IMR-90 (cell line): ENCODE data around the gene SCGB1C2. TPM values are rescaled to one million over a fixed set of nuclear protein-coding genes. Genes with fewer than 3 reads are reported as not detected.

Experiments
- ATAC-seq: fragments of 200-7000 bp; cut with Tn5 transposase; 2 replicates; pipeline ENCODE4 v1.9.1; 2020; ENCODE audit warnings: low read depth, mild to moderate bottlenecking, moderate library complexity
- BruUV-seq: library from RNA; stranded (reverse); fragments of 400-500 nt; replicated peaks from 2 replicates; lab custom pipeline; 2021; lab: Mats Ljungman, UMichigan
- CTCF ChIA-PET: fragments of 300-600 bp; formaldehyde crosslinking; extraction: SDS; loops from one replicate; lab custom pipeline; 2021; ENCODE audit warnings: antibody characterized with exemption; lab: Yijun Ruan, JAX
- POLR2A ChIA-PET: fragments of 300-600 bp; sonication (Branson Sonifier 250); formaldehyde crosslinking; loops from one replicate; lab custom pipeline; 2022; ENCODE audit warnings: antibody characterized with exemption; ENCODE audit not compliant: unreplicated experiment; lab: Charles Lee
- DNase-seq: peaks from one replicate; pipeline ENCODE4 v3.0.0; 2013
- H2AFZ ChIP-seq: replicated peaks from 2 replicates; pipeline ENCODE3; 2013; ENCODE audit warnings: low read length, mild to moderate bottlenecking; ENCODE audit not compliant: poor library complexity
- H2AK5ac ChIP-seq: 2 replicates; pipeline ENCODE4 v1.6.1; 2013; ENCODE audit warnings: low read depth, low read length, inconsistent platforms
- H2AK9ac ChIP-seq: replicated peaks from 2 replicates; pipeline ENCODE3; 2013; ENCODE audit warnings: mild to moderate bottlenecking, low read depth, low read length, moderate library complexity; ENCODE audit not compliant: poor library complexity
- H2BK120ac ChIP-seq: 2 replicates; pipeline ENCODE4 v1.6.1; 2013; ENCODE audit warnings: low read depth, low read length, inconsistent platforms
- H2BK15ac ChIP-seq: 3 replicates; pipeline ENCODE4 v1.6.1; 2013; ENCODE audit warnings: low read depth, low read length, inconsistent platforms
- H2BK20ac ChIP-seq: 2 replicates; pipeline ENCODE4 v1.6.1; 2013; ENCODE audit warnings: low read depth, mild to moderate bottlenecking, inconsistent platforms, low read length, moderate library complexity
- H2BK5ac ChIP-seq: 2 replicates; pipeline ENCODE4 v1.6.1; 2013; ENCODE audit warnings: mild to moderate bottlenecking, low read depth, low read length, inconsistent platforms; ENCODE audit not compliant: poor library complexity, severe bottlenecking
- H3K14ac ChIP-seq: replicated peaks from 2 replicates; pipeline ENCODE4 v1.6.1; 2013; ENCODE audit warnings: low read depth, low read length, inconsistent platforms
- H3K18ac ChIP-seq: 2 replicates; pipeline ENCODE4 v1.6.1; 2013; ENCODE audit warnings: low read depth, low read length, control low read depth
- H3K23ac ChIP-seq: 2 replicates; pipeline ENCODE4 v1.6.1; 2013; ENCODE audit warnings: low read depth, low read length, inconsistent platforms
- H3K27ac ChIP-seq: 2 replicates; pipeline ENCODE4 v1.5.1; 2013; ENCODE audit warnings: mild to moderate bottlenecking, control low read depth, low read length; ENCODE audit not compliant: insufficient read depth
- H3K27me3 ChIP-seq: 2 replicates; pipeline ENCODE4 v1.6.1; 2013; ENCODE audit warnings: low read length; ENCODE audit not compliant: control insufficient read depth, insufficient read depth
- H3K36me3 ChIP-seq: 2 replicates; pipeline ENCODE4 v1.6.1; 2013; ENCODE audit warnings: low read length, mixed read lengths; ENCODE audit not compliant: control insufficient read depth, insufficient read depth
- H3K4ac ChIP-seq: 2 replicates; pipeline ENCODE4 v1.6.1; 2013; ENCODE audit warnings: low read depth, low read length, inconsistent platforms
- H3K4me1 ChIP-seq: 2 replicates; pipeline ENCODE4 v1.6.1; 2013; ENCODE audit warnings: low read length, mixed read lengths; ENCODE audit not compliant: control insufficient read depth, insufficient read depth
- H3K4me2 ChIP-seq: 2 replicates; pipeline ENCODE4 v1.6.1; 2013; ENCODE audit warnings: low read depth, mild to moderate bottlenecking, control low read depth, low read length, moderate library complexity
- H3K4me3 ChIP-seq: 2 replicates; pipeline ENCODE4 v1.5.1; 2013; ENCODE audit warnings: low read depth, mild to moderate bottlenecking, control low read depth, low read length, moderate library complexity; ENCODE audit not compliant: insufficient read depth
- H3K56ac ChIP-seq: 2 replicates; pipeline ENCODE4 v1.6.1; 2013; ENCODE audit warnings: low read length, inconsistent platforms; ENCODE audit not compliant: insufficient read depth; ENCODE audit errors: extremely low read depth
- H3K79me1 ChIP-seq, 2 experiments: 2 replicates each; pipeline ENCODE4 v1.6.1; 2013; ENCODE audit warnings: low read length in 2 of 2, inconsistent platforms in 1 of 2, low read depth in 1 of 2
- H3K9ac ChIP-seq: 2 replicates; pipeline ENCODE4 v1.6.1; 2013; ENCODE audit warnings: low read depth, low read length, control low read depth
- H3K9me1 ChIP-seq: 2 replicates; pipeline ENCODE4 v1.6.1; 2013; ENCODE audit warnings: low read length, inconsistent platforms; ENCODE audit not compliant: insufficient read depth
- H3K9me3 ChIP-seq: 2 replicates; pipeline ENCODE4 v1.6.1; 2013; ENCODE audit warnings: low read length; ENCODE audit not compliant: control insufficient read depth, insufficient read depth
- H4K20me1 ChIP-seq: 2 replicates; pipeline ENCODE4 v1.6.1; 2013; ENCODE audit warnings: low read length, inconsistent platforms; ENCODE audit not compliant: insufficient read depth
- H4K5ac ChIP-seq: 2 replicates; pipeline ENCODE4 v1.6.1; 2013; ENCODE audit warnings: mild to moderate bottlenecking, low read depth, low read length, control low read depth
- H4K8ac ChIP-seq, 2 experiments: 2 replicates each; pipeline ENCODE4 v1.6.1; 2013; ENCODE audit warnings: low read depth in 2 of 2, low read length in 2 of 2, control low read depth in 1 of 2, inconsistent platforms in 1 of 2
- H4K91ac ChIP-seq: 2 replicates; pipeline ENCODE4 v1.6.1; 2013; ENCODE audit warnings: low read depth, low read length, inconsistent platforms; ENCODE audit not compliant: insufficient read depth
- BHLHE40 ChIP-seq: fragments of 150-350 bp; IDR thresholded peaks from 2 replicates; pipeline ENCODE4 v1.6.1; 2016; ENCODE audit warnings: mild to moderate bottlenecking, low read depth, low read length
- CEBPB ChIP-seq: IDR thresholded peaks from 2 replicates; pipeline ENCODE4 v1.6.1; 2012; ENCODE audit warnings: low read depth, low read length, improper control_type of control experiment
- CHD1 ChIP-seq: IDR thresholded peaks from 2 replicates; pipeline ENCODE4 v1.6.1; 2012; ENCODE audit warnings: low read depth, low read length, improper control_type of control experiment
- CTCF ChIP-seq: conservative IDR thresholded peaks from 2 replicates; pipeline ENCODE4 v1.5.1; 2012; ENCODE audit warnings: mild to moderate bottlenecking, low read depth, low read length, improper control_type of control experiment
- ELK1 ChIP-seq: fragments of 150-350 bp; IDR thresholded peaks from 2 replicates; pipeline ENCODE4 v1.6.1; 2016; ENCODE audit warnings: low read depth, mild to moderate bottlenecking, low read length, moderate library complexity, borderline replicate concordance
- FOS ChIP-seq: fragments of 150-350 bp; IDR thresholded peaks from 2 replicates; pipeline ENCODE4 v1.6.1; 2016; ENCODE audit warnings: low read depth, low read length
- MAFK ChIP-seq: IDR thresholded peaks from 2 replicates; pipeline ENCODE4 v1.6.1; 2012; ENCODE audit warnings: low read depth, low read length, improper control_type of control experiment
- MAZ ChIP-seq: IDR thresholded peaks from 2 replicates; pipeline ENCODE4 v1.6.1; 2012; ENCODE audit warnings: low read depth, mild to moderate bottlenecking, low read length, improper control_type of control experiment, moderate library complexity, borderline replicate concordance
- MXI1 ChIP-seq: IDR thresholded peaks from 2 replicates; pipeline ENCODE4 v1.6.1; 2012; ENCODE audit warnings: low read depth, mild to moderate bottlenecking, low read length, moderate library complexity, borderline replicate concordance
- NFE2L2 ChIP-seq: fragments of 150-350 bp; IDR thresholded peaks from 2 replicates; pipeline ENCODE4 v1.6.1; 2016; ENCODE audit warnings: low read depth, mild to moderate bottlenecking, low read length
- POLR2A ChIP-seq: IDR thresholded peaks from 2 replicates; pipeline ENCODE4 v1.6.1; 2012; ENCODE audit warnings: mild to moderate bottlenecking, low read depth, low read length
- RAD21 ChIP-seq: IDR thresholded peaks from 2 replicates; pipeline ENCODE4 v1.6.1; 2012; ENCODE audit warnings: low read length, improper control_type of control experiment
- RCOR1 ChIP-seq: IDR thresholded peaks from 2 replicates; pipeline ENCODE4 v1.6.1; 2012; ENCODE audit warnings: mild to moderate bottlenecking, low read length, improper control_type of control experiment; ENCODE audit not compliant: insufficient replicate concordance
- RFX5 ChIP-seq: IDR thresholded peaks from 2 replicates; pipeline ENCODE4 v1.8.0; 2012; ENCODE audit warnings: low read depth, mild to moderate bottlenecking, low read length, moderate library complexity
- SMC3 ChIP-seq: fragments of 150-350 bp; IDR thresholded peaks from 2 replicates; pipeline ENCODE4 v1.6.1; 2016; ENCODE audit warnings: low read depth, mild to moderate bottlenecking, antibody characterized with exemption, low read length, moderate library complexity
- USF2 ChIP-seq: fragments of 150-350 bp; IDR thresholded peaks from 2 replicates; pipeline ENCODE4 v1.6.1; 2017; ENCODE audit warnings: mild to moderate bottlenecking, antibody characterized with exemption, low read length, low read depth
- WGBS, 2 experiments: methylation state at CpG; one replicate each; pipeline versions ENCODE4 v1.1.5 to v1.1.7; 2013; ENCODE audit warnings: missing lambda C conversion rate in 2 of 2; ENCODE audit not compliant: insufficient read length in 1 of 2; ENCODE audit errors: extremely low coverage in 2 of 2; 5-methylcytosine and 5-hydroxymethylcytosine counted together
- dilution Hi-C: fragments of 300-500 bp; cut with HindIII; formaldehyde crosslinking; loops from one replicate; pipeline ENCODE4 v1.14.3; 2018; ENCODE audit warnings: low sequenced_read_pairs; ENCODE audit not compliant: unreplicated experiment
- in situ Hi-C: fragments of 300-500 bp; cut with MboI; formaldehyde crosslinking; loops from 3 replicates; pipeline ENCODE4 v1.14.3; 2019; ENCODE audit warnings: low sequenced_read_pairs, inconsistent platforms, mixed read lengths
- intact Hi-C: fragments of 100-400 bp; cut with micrococcal nuclease; formaldehyde crosslinking; loops from 2 replicates; pipeline ENCODE4 v1.10.0; 2022
- polyA plus RNA-seq, 3 experiments: library from polyadenylated mRNA; depleted of rRNA; stranded (reverse); fragments of >200 nt; gene quantifications; 2 replicates each; pipeline ENCODE4 v1.2.3, GENCODE V29; 2012; ENCODE audit warnings: low replicate concordance in 1 of 3
- total RNA-seq: library from RNA; depleted of rRNA; stranded (reverse); fragments of >200 nt; gene quantifications from 2 replicates; pipeline ENCODE4 v1.2.3, GENCODE V29; 2012

Gene SCGB1C2
- total and polyA plus RNA-seq, 2 of the 4 experiments (the other 2 are of a cell fraction) = not detected

- no peaks in the 10 kb centered on the region; the same call in 1 of the 2 replicates for H4K20me1 ChIP-seq
- H3K4me3 ChIP-seq = no peak overlapping the region
- intact Hi-C loops (no loop called here), dilution Hi-C loops (no loop called here), in situ Hi-C loops (no loop called here)
- no peaks in the 10 kb centered on the region for H3K79me1 ChIP-seq
- no peak overlapping the region for H4K5ac ChIP-seq
- H3K4me1 ChIP-seq = no peaks in the 10 kb centered on the region
- no peak overlapping the region for H4K91ac ChIP-seq
- H4K8ac ChIP-seq = no peak overlapping the region
- H2BK5ac ChIP-seq = no peak overlapping the region
- no peak overlapping the region for H3K27ac ChIP-seq
- no peak overlapping the region for H3K9ac ChIP-seq
- no peak for ATAC-seq
- no peak overlapping the region for H2AFZ ChIP-seq
- no peak overlapping the region for H3K23ac ChIP-seq
- no peak overlapping the region for H3K4me2 ChIP-seq
- 71% methylated on average over 5 of the region's 11 CpGs; no CpG with 5 or more reads in 1 of the 2 experiments for WGBS, 2 experiments
- no peak overlapping the region for H3K4ac ChIP-seq
- no TSS peak for BruUV-seq
- H2AK9ac ChIP-seq = no peak overlapping the region
- TF ChIP-seq USF2 = no peak
- TF ChIP-seq RAD21 = no peak
- no peak for TF ChIP-seq CEBPB
- TF ChIP-seq MXI1 = no peak
- TF ChIP-seq NFE2L2 = no peak
- no peak for TF ChIP-seq SMC3
- no peak for TF ChIP-seq RCOR1
- TF ChIP-seq RFX5 = no peak
- TF ChIP-seq FOS = no peak
- TF ChIP-seq MAZ = no peak
- TF ChIP-seq BHLHE40 = no peak
- TF ChIP-seq POLR2A = no peak
- no peak for TF ChIP-seq MAFK
- no peak for TF ChIP-seq CTCF
- no peak for TF ChIP-seq CHD1
- no peak for TF ChIP-seq ELK1
- H3K9me1 ChIP-seq = no peaks in the 10 kb centered on the region
- peaks cover 28% of the 10 kb centered on the region for H3K27me3 ChIP-seq
- CTCF ChIA-PET = no interaction called here
- no peak overlapping the region for H3K56ac ChIP-seq
- no peak overlapping the region for H2BK20ac ChIP-seq
- no peaks in the 10 kb centered on the region for H3K9me3 ChIP-seq
- no peak overlapping the region for H2BK15ac ChIP-seq
- no peaks in the 10 kb centered on the region; the same call in 1 of the 2 replicates for H3K36me3 ChIP-seq
- H3K14ac ChIP-seq = no peak overlapping the region
- no peak overlapping the region for H3K18ac ChIP-seq
- no peak for DNase-seq
- POLR2A ChIA-PET = no interaction called here
- no peak overlapping the region for H2BK120ac ChIP-seq
- H2AK5ac ChIP-seq = no peak overlapping the region
These were observed 25.3 kb downstream of the SCGB1C2 start for GRCh38 chr17:162689-163088.
